Endothelial cell of umbilical vein (primary cell): Measurements from ENCODE around the gene MMP11. TPM values are rescaled to one million over a fixed set of nuclear protein-coding genes. Genes with fewer than 3 reads are reported as not detected.

Experiments
- BruUV-seq: library from RNA; stranded (reverse); fragments of 400-500 nt; replicated peaks from 2 replicates; lab custom pipeline; 2021; lab: Mats Ljungman, UMichigan
- CTCF ChIA-PET: fragments of 300-600, 350-600 bp; sonication (Branson Sonifier 250); formaldehyde crosslinking; loops from one replicate; lab custom pipeline; 2021; ENCODE audit warnings: antibody characterized with exemption, inconsistent platforms; lab: Charles Lee
- POLR2A ChIA-PET: fragments of 300-600, 350-600 bp; sonication (Branson Sonifier 250); formaldehyde crosslinking; loops from one replicate; lab custom pipeline; 2021; ENCODE audit warnings: antibody characterized with exemption, inconsistent platforms; lab: Charles Lee
- DNase-seq: peaks from one replicate; pipeline ENCODE4 v3.0.0-alpha.2; 2011; ENCODE audit warnings: low read depth, low spot score
- FAIRE-seq: peaks from 2 replicates; lab custom pipeline; 2011; peaks lifted over from hg19 to GRCh38; lab: Jason Lieb, UNC
- H2AFZ ChIP-seq: 2 replicates; pipeline ENCODE4 v1.6.0; 2012; ENCODE audit warnings: low read depth, low read length, control low read depth, inconsistent platforms
- H3K27ac ChIP-seq: 2 replicates; pipeline ENCODE4 v1.5.1; 2011; ENCODE audit warnings: low read depth, mild to moderate bottlenecking, control low read depth, low read length, moderate library complexity; ENCODE audit not compliant: insufficient read depth
- H3K27me3 ChIP-seq, 2 experiments: 2 replicates each; pipeline versions ENCODE4 v1.6.0 to v1.6.1; 2011; ENCODE audit warnings: low read length in 2 of 2, mixed read lengths in 1 of 2; ENCODE audit not compliant: control insufficient read depth in 2 of 2, insufficient read depth in 2 of 2
- H3K36me3 ChIP-seq, 2 experiments: 2 replicates in 1 of 2; 3 replicates in 1 of 2; pipeline ENCODE4 v1.5.1; 2011; ENCODE audit warnings: low read length in 2 of 2, mild to moderate bottlenecking in 1 of 2, moderate library complexity in 1 of 2; ENCODE audit not compliant: control insufficient read depth in 2 of 2, insufficient read depth in 2 of 2; ENCODE audit errors: extremely low read depth in 1 of 2
- H3K4me1 ChIP-seq: 3 replicates; pipeline ENCODE4 v1.5.1; 2011; ENCODE audit warnings: mild to moderate bottlenecking, low read length; ENCODE audit not compliant: control insufficient read depth, insufficient read depth; ENCODE audit errors: extremely low read depth
- H3K4me2 ChIP-seq: 2 replicates; pipeline ENCODE4 v1.6.1; 2011; ENCODE audit warnings: low read length, control low read depth, mixed read lengths; ENCODE audit not compliant: insufficient read depth
- H3K4me3 ChIP-seq, 3 experiments: fragments of 200-600 bp in 1 of 3; sonication (generic), shearing (Covaris generic) in 1 of 3; replicated peaks in 1 of 3; 2 replicates each; pipeline ENCODE4 v1.5.1; 2011 to 2016; ENCODE audit warnings: control low read depth in 3 of 3, low read length in 3 of 3, mild to moderate bottlenecking in 2 of 3, inconsistent platforms in 1 of 3, low read depth in 1 of 3, moderate library complexity in 1 of 3; ENCODE audit not compliant: insufficient read depth in 1 of 3
- H3K79me2 ChIP-seq: 2 replicates; pipeline ENCODE4 v1.6.0; 2012; ENCODE audit warnings: low read length, inconsistent platforms; ENCODE audit not compliant: control insufficient read depth, insufficient read depth
- H3K9ac ChIP-seq: replicated peaks from 2 replicates; pipeline ENCODE3; 2011; ENCODE audit warnings: low read length, control low read depth; ENCODE audit not compliant: insufficient read depth; ENCODE audit errors: extremely low read depth
- H3K9me1 ChIP-seq: replicated peaks from 3 replicates; pipeline ENCODE4 v1.6.0; 2011; ENCODE audit warnings: mild to moderate bottlenecking, low read length; ENCODE audit not compliant: control insufficient read depth, insufficient read depth; ENCODE audit errors: extremely low read depth
- H3K9me3 ChIP-seq: replicated peaks from 2 replicates; pipeline ENCODE4 v1.5.1; 2012; ENCODE audit warnings: low read length, inconsistent platforms; ENCODE audit not compliant: control insufficient read depth, insufficient read depth
- H4K20me1 ChIP-seq: replicated peaks from 2 replicates; pipeline ENCODE3; 2011; ENCODE audit warnings: mild to moderate bottlenecking, low read length; ENCODE audit not compliant: control insufficient read depth, insufficient read depth; ENCODE audit errors: extremely low read depth
- CTCF ChIP-seq, 2 donors: IDR thresholded peaks; 1 replicate in 1 of 2; 2 replicates in 1 of 2; pipeline ENCODE4 v1.5.1; 2011; ENCODE audit warnings: low read length in 2 of 2, mild to moderate bottlenecking in 2 of 2, moderate library complexity in 2 of 2, control low read depth in 1 of 2, inconsistent platforms in 1 of 2, low read depth in 1 of 2; ENCODE audit not compliant: insufficient read depth in 1 of 2; ENCODE audit errors: extremely low read depth in 1 of 2
- EZH2 ChIP-seq: IDR thresholded peaks from 2 replicates; pipeline ENCODE4 v1.6.1; 2012; ENCODE audit warnings: borderline replicate concordance, low read depth, mild to moderate bottlenecking, moderate library complexity, low read length, inconsistent platforms; ENCODE audit not compliant: severe bottlenecking
- FOS ChIP-seq: IDR thresholded peaks from 2 replicates; pipeline ENCODE4 v1.6.1; 2011; ENCODE audit warnings: mild to moderate bottlenecking, low read length, moderate library complexity, borderline replicate concordance; ENCODE audit not compliant: insufficient read depth
- GATA2 ChIP-seq: IDR thresholded peaks from 2 replicates; pipeline ENCODE4 v1.7.0; 2011; ENCODE audit warnings: low read depth, mild to moderate bottlenecking, moderate library complexity, mixed read lengths, low read length; ENCODE audit not compliant: insufficient read length, insufficient read depth
- JUN ChIP-seq: IDR thresholded peaks from 2 replicates; pipeline ENCODE4 v1.6.1; 2011; ENCODE audit warnings: borderline replicate concordance, low read depth; ENCODE audit not compliant: insufficient read length, insufficient read depth
- MAX ChIP-seq: IDR thresholded peaks from 2 replicates; pipeline ENCODE4 v1.6.1; 2011; ENCODE audit not compliant: insufficient read depth, insufficient read length
- MYC ChIP-seq: IDR thresholded peaks from one replicate; pipeline ENCODE4 v1.6.1; 2011; ENCODE audit warnings: mild to moderate bottlenecking, low read depth, low read length
- POLR2A ChIP-seq: IDR thresholded peaks from 2 replicates; pipeline ENCODE4 v1.6.1; 2012; ENCODE audit warnings: low read depth, mild to moderate bottlenecking, control low read depth, low read length
- POLR2AphosphoS5 ChIP-seq: IDR thresholded peaks from 2 replicates; pipeline ENCODE4 v1.6.1; 2012; ENCODE audit warnings: low read depth, mild to moderate bottlenecking, control low read depth, low read length, moderate library complexity; ENCODE audit not compliant: insufficient read depth
- dilution Hi-C: fragments of 300-500 bp; cut with MboI; formaldehyde crosslinking; loops from one replicate; pipeline ENCODE4 v1.15.0; 2019; ENCODE audit warnings: low sequenced_read_pairs; ENCODE audit not compliant: extremely low pct_ligation_motif_present
- intact Hi-C: fragments of 100-400 bp; cut with micrococcal nuclease; formaldehyde crosslinking; loops from one replicate; pipeline ENCODE4 v1.10.0; 2022
- polyA plus RNA-seq, 4 experiments: library from polyadenylated mRNA; depleted of rRNA in 3 of 4; stranded (reverse) in 3 of 4; unstranded in 1 of 4; fragments of >200 nt; gene quantifications; 2 replicates each; pipeline versions ENCODE4 v1.2.1 to v1.2.3, GENCODE V29; 2011 to 2012; ENCODE audit warnings: missing spikeins in 1 of 4
- total RNA-seq: library from RNA; stranded (reverse); gene quantifications from 2 replicates; pipeline ENCODE4 v1.2.3, GENCODE V29; 2021

MMP11 gene
- total and polyA plus RNA-seq, 2 donors (not counting 3 experiments of a cell fraction or from before 2014, with no cell fraction given) = 10.3 to 16.9 TPM

GRCh38 chr22:23817146-23817545 lies 44.5 kb downstream of the MMP11 start:
- no peak for DNase-seq
- CTCF ChIA-PET = no interaction called here
- no peak overlapping the region for H3K27ac ChIP-seq
- dilution Hi-C loops (no loop called here), intact Hi-C loops (no loop called here)
- no peaks in the 10 kb centered on the region for H4K20me1 ChIP-seq
- no peak overlapping the region for H3K9ac ChIP-seq
- no peaks in the 10 kb centered on the region for H3K9me3 ChIP-seq
- H3K4me3 ChIP-seq = no peak overlapping the region
- FAIRE-seq = no peak
- no TSS peak for BruUV-seq
- no peak overlapping the region for H2AFZ ChIP-seq
- no peak overlapping the region for H3K4me2 ChIP-seq
- no peaks in the 10 kb centered on the region for H3K9me1 ChIP-seq
- POLR2A ChIA-PET = no interaction called here
- peaks cover 13 to 28% of the 10 kb centered on the region in 2 experiments for H3K36me3 ChIP-seq
- H3K27me3 ChIP-seq = no peaks in the 10 kb centered on the region
- H3K79me2 ChIP-seq = no peaks in the 10 kb centered on the region
- H3K4me1 ChIP-seq = no peaks in the 10 kb centered on the region
- TF ChIP-seq JUN = no peak
- TF ChIP-seq GATA2 = no peak

GRCh38 chr22:23818541-23818940 lies 45.9 kb downstream of the MMP11 start:
- BruUV-seq = no TSS peak
- H3K4me2 ChIP-seq = no peak overlapping the region
- H3K36me3 ChIP-seq = peaks cover 13 to 40% of the 10 kb centered on the region in 2 experiments
- TF ChIP-seq POLR2A (no peak), MAX (no peak), EZH2 (no peak), FOS (no peak), MYC (no peak), POLR2AphosphoS5 (no peak), JUN (no peak), CTCF (IDR thresholded peaks at IDR 0.05; ENCODE audit: extremely low read depth in 1 of 2, insufficient read depth in 1 of 2, low read depth in 1 of 2, low read length in 2 of 2) (no peak), GATA2 (no peak)
- H3K4me1 ChIP-seq = no peaks in the 10 kb centered on the region
- FAIRE-seq (no peak), DNase-seq (no peak)
- intact Hi-C loops = no loop called here
- H3K27ac ChIP-seq = no peak overlapping the region
- dilution Hi-C loops = no loop called here
- CTCF ChIA-PET = interaction anchor here (1.5 kb wide), 1 partner anchor 47 kb away, joined by 3 read pairs; no protein-coding TSS in a partner anchor
- no peaks in the 10 kb centered on the region for H3K27me3 ChIP-seq
- POLR2A ChIA-PET = no interaction called here
- no peaks in the 10 kb centered on the region for H3K9me1 ChIP-seq
- no peak overlapping the region for H3K9ac ChIP-seq
- H3K4me3 ChIP-seq = no peak overlapping the region
- no peaks in the 10 kb centered on the region for H3K9me3 ChIP-seq
- H4K20me1 ChIP-seq = no peaks in the 10 kb centered on the region
- H2AFZ ChIP-seq = no peak overlapping the region
- H3K79me2 ChIP-seq = no peaks in the 10 kb centered on the region
